Panc1 (cell line): ENCODE results near the gene CNKSR2.

Experiments
- CTCF ChIP-seq: fragments of 450-650 bp; IDR thresholded peaks from 2 replicates; pipeline ENCODE4 v1.5.1; 2017; ENCODE audit warnings: mild to moderate bottlenecking
- SIN3A ChIP-seq: IDR thresholded peaks from 2 replicates; pipeline ENCODE4 v1.6.1; 2012; ENCODE audit warnings: low read depth, mild to moderate bottlenecking, low read length, moderate library complexity, borderline replicate concordance; ENCODE audit not compliant: insufficient read depth
- TCF7L2 ChIP-seq: IDR thresholded peaks from 2 replicates; pipeline ENCODE4 v1.6.1; 2011; ENCODE audit warnings: mild to moderate bottlenecking, low read depth, low read length, inconsistent platforms
- TF ChIP-seq, protein P1 (sequence below), 2 experiments: IDR thresholded peaks; 2 replicates each; pipeline ENCODE4 v1.6.1; 2011 to 2012; ENCODE audit warnings: low read depth in 2 of 2, control low read depth in 1 of 2, low read length in 1 of 2, mild to moderate bottlenecking in 1 of 2, moderate library complexity in 1 of 2; ENCODE audit not compliant: insufficient read depth in 1 of 2

GRCh38 chrX:21354725-21355124, 19.5 kb upstream of the CNKSR2 start:
- no peak for TF ChIP-seq TCF7L2
- peak; percentile 17; the same call in 1 of the 2 replicates for TF ChIP-seq CTCF
- no peak for TF ChIP-seq SIN3A
- TF ChIP-seq, protein P1, sequence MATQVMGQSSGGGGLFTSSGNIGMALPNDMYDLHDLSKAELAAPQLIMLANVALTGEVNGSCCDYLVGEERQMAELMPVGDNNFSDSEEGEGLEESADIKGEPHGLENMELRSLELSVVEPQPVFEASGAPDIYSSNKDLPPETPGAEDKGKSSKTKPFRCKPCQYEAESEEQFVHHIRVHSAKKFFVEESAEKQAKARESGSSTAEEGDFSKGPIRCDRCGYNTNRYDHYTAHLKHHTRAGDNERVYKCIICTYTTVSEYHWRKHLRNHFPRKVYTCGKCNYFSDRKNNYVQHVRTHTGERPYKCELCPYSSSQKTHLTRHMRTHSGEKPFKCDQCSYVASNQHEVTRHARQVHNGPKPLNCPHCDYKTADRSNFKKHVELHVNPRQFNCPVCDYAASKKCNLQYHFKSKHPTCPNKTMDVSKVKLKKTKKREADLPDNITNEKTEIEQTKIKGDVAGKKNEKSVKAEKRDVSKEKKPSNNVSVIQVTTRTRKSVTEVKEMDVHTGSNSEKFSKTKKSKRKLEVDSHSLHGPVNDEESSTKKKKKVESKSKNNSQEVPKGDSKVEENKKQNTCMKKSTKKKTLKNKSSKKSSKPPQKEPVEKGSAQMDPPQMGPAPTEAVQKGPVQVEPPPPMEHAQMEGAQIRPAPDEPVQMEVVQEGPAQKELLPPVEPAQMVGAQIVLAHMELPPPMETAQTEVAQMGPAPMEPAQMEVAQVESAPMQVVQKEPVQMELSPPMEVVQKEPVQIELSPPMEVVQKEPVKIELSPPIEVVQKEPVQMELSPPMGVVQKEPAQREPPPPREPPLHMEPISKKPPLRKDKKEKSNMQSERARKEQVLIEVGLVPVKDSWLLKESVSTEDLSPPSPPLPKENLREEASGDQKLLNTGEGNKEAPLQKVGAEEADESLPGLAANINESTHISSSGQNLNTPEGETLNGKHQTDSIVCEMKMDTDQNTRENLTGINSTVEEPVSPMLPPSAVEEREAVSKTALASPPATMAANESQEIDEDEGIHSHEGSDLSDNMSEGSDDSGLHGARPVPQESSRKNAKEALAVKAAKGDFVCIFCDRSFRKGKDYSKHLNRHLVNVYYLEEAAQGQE (IDR thresholded peaks at IDR 0.05; ENCODE audit: insufficient read depth in 1 of 2, low read depth in 2 of 2, low read length in 1 of 2): no peak
